Trophoblast cell (in vitro differentiated cells and primary cell): ENCODE results near the gene XRN2.

Source experiments
- DNase-seq, 2 donors: peaks; one replicate each; pipeline ENCODE4 v3.0.0-alpha.2; 2016
- H2AFZ ChIP-seq: 2 replicates; pipeline ENCODE4 v1.6.1; 2013; ENCODE audit warnings: low read length, moderate library complexity, mild to moderate bottlenecking; ENCODE audit not compliant: insufficient read depth, poor library complexity
- H2AK5ac ChIP-seq: 2 replicates; pipeline ENCODE4 v1.6.1; 2013; ENCODE audit warnings: mild to moderate bottlenecking, low read length
- H2BK120ac ChIP-seq: 2 replicates; pipeline ENCODE4 v1.6.1; 2013; ENCODE audit warnings: low read length, mild to moderate bottlenecking, moderate library complexity; ENCODE audit not compliant: insufficient read depth, poor library complexity
- H2BK12ac ChIP-seq: 2 replicates; pipeline ENCODE4 v1.6.1; 2013; ENCODE audit warnings: mild to moderate bottlenecking, low read length, moderate library complexity
- H2BK5ac ChIP-seq: 2 replicates; pipeline ENCODE4 v1.6.1; 2013; ENCODE audit warnings: low read length, low read depth, moderate library complexity, mild to moderate bottlenecking; ENCODE audit not compliant: poor library complexity
- H3K14ac ChIP-seq: 2 replicates; pipeline ENCODE4 v1.6.1; 2013; ENCODE audit warnings: mild to moderate bottlenecking, low read length
- H3K18ac ChIP-seq: 2 replicates; pipeline ENCODE4 v1.6.1; 2013; ENCODE audit warnings: mild to moderate bottlenecking, low read length
- H3K23ac ChIP-seq: 2 replicates; pipeline ENCODE4 v1.6.1; 2013; ENCODE audit warnings: low read length
- H3K27ac ChIP-seq: 2 replicates; pipeline ENCODE4 v1.5.1; 2013; ENCODE audit warnings: low read depth, mild to moderate bottlenecking, inconsistent platforms, low read length, moderate library complexity
- H3K27me3 ChIP-seq: 2 replicates; pipeline ENCODE4 v1.6.1; 2013; ENCODE audit warnings: inconsistent platforms, mild to moderate bottlenecking, low read length, moderate library complexity; ENCODE audit not compliant: insufficient read depth
- H3K36me3 ChIP-seq, 2 experiments: 1 replicate in 1 of 2; 2 replicates in 1 of 2; pipeline ENCODE4 v1.6.1; 2013; ENCODE audit warnings: low read length in 2 of 2, mild to moderate bottlenecking in 2 of 2, moderate library complexity in 1 of 2; ENCODE audit not compliant: insufficient read depth in 2 of 2, control insufficient read depth in 1 of 2
- H3K4ac ChIP-seq: 2 replicates; pipeline ENCODE4 v1.6.1; 2013; ENCODE audit warnings: low read depth, mild to moderate bottlenecking, low read length, moderate library complexity
- H3K4me1 ChIP-seq, 2 experiments: 1 replicate in 1 of 2; 2 replicates in 1 of 2; pipeline ENCODE4 v1.6.1; 2013; ENCODE audit warnings: low read length in 2 of 2, mild to moderate bottlenecking in 2 of 2, moderate library complexity in 1 of 2; ENCODE audit not compliant: insufficient read depth in 2 of 2, control insufficient read depth in 1 of 2
- H3K4me2 ChIP-seq: 2 replicates; pipeline ENCODE4 v1.6.1; 2013; ENCODE audit warnings: inconsistent platforms, mild to moderate bottlenecking, low read length, moderate library complexity
- H3K4me3 ChIP-seq: 2 replicates; pipeline ENCODE4 v1.5.1; 2013; ENCODE audit warnings: mild to moderate bottlenecking, low read depth, low read length, inconsistent platforms
- H3K79me1 ChIP-seq: one replicate; pipeline ENCODE4 v1.6.1; 2013; ENCODE audit warnings: low read length
- H3K79me2 ChIP-seq: 2 replicates; pipeline ENCODE4 v1.6.1; 2013; ENCODE audit warnings: low read length, mild to moderate bottlenecking; ENCODE audit not compliant: control insufficient read depth, insufficient read depth, poor library complexity
- H3K9ac ChIP-seq: 2 replicates; pipeline ENCODE4 v1.6.1; 2013; ENCODE audit warnings: mild to moderate bottlenecking, low read length
- H3K9me3 ChIP-seq: 2 replicates; pipeline ENCODE4 v1.6.1; 2013; ENCODE audit warnings: low read depth, mild to moderate bottlenecking, control low read depth, inconsistent platforms, low read length; ENCODE audit not compliant: insufficient read depth
- H4K12ac ChIP-seq: 2 replicates; pipeline ENCODE4 v1.6.1; 2013; ENCODE audit warnings: low read depth, mild to moderate bottlenecking, low read length, moderate library complexity
- H4K8ac ChIP-seq: 2 replicates; pipeline ENCODE4 v1.6.1; 2013; ENCODE audit warnings: low read depth, mild to moderate bottlenecking, low read length, moderate library complexity
- H4K91ac ChIP-seq: one replicate; pipeline ENCODE4 v1.6.1; 2013; ENCODE audit warnings: low read depth, mild to moderate bottlenecking, low read length, moderate library complexity
- WGBS: extraction: QIAGEN DNeasy Blood & Tissue Kit; methylation state at CpG from one replicate; pipeline ENCODE4 v1.1.7; 2013; ENCODE audit warnings: missing lambda C conversion rate; ENCODE audit not compliant: insufficient read length, insufficient coverage; ENCODE audit errors: extremely low coverage; 5-methylcytosine and 5-hydroxymethylcytosine counted together

The XRN2 gene

DNA sequence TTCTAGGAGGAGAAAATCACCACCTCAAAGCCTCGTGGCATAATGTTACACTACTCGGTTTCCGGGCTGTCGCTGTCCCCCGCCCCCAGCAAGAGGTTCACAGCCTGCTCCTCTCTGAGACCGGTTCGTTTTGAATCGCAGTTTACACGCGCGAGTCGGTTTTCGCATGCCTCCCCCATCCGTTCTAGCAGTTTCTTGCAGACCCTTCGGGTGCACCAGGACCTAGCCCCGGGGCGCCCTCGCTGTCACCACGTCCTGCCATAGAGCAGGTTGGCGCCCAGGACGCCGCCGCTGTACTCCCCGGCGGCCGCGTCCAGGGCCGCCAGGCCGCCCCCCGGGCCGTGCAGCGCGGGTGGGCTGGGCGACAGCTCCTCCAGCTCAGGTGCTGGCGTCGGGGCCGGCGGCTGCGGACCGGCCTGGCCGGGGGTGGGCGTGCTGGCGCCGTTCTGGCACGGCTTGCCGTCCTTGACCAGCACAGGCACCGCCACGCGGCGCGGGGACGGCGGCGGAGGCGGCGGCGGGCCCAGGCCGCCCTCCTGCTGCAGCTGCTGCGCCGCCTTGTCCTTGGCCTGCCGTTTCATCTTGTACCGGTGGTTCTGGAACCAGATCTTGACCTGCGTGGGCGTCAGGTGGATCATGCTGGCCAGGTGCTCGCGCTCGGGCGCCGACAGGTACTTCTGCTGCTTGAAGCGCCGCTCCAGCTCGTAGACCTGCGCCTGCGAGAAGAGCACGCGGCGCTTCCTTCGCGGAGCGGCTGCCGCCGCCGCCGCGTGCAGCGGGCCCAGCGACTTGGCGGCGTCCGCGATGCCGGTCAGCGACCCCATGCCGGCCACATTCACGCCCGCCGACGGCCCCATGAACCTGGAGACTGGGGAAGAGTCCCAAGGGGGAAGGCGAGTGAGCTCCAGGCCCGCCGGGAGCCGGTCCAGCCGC is 92.8 kb downstream of the XRN2 start:
- H2AK5ac ChIP-seq: no peak overlapping the region
- WGBS: no CpG with 5 or more reads among the region's 103 CpGs

GRCh38 chr20:21396599-21397340 is 93.6 kb downstream of the XRN2 start:
- H3K4me3 ChIP-seq: peak overlapping the region; percentile 36
- H3K79me1 ChIP-seq: no peaks in the 10 kb centered on the region
- no peak overlapping the region for H3K4ac ChIP-seq
- H3K9me3 ChIP-seq: peaks cover 8% of the 10 kb centered on the region
- no peak overlapping the region for H3K14ac ChIP-seq
- H4K91ac ChIP-seq: no peak overlapping the region
- H4K8ac ChIP-seq: no peak overlapping the region
- H2BK120ac ChIP-seq: no peak overlapping the region
- peaks cover 39% of the 10 kb centered on the region for H3K27me3 ChIP-seq
- peak overlapping the region; percentile 61 for H3K4me2 ChIP-seq
- peak in 1 of 2 donors; percentile 7 for DNase-seq
- H3K4me1 ChIP-seq: peaks cover 8 to 16% of the 10 kb centered on the region in 2 experiments
- no CpG with 5 or more reads among the region's 116 CpGs for WGBS
- no peak overlapping the region for H2BK5ac ChIP-seq
- no peak overlapping the region for H3K9ac ChIP-seq
- no peaks in the 10 kb centered on the region for H3K36me3 ChIP-seq
- H3K18ac ChIP-seq: no peak overlapping the region
- no peak overlapping the region for H3K27ac ChIP-seq
- no peak overlapping the region for H2AK5ac ChIP-seq
- no peak overlapping the region for H3K23ac ChIP-seq
- no peak overlapping the region for H4K12ac ChIP-seq
- H3K79me2 ChIP-seq: no peaks in the 10 kb centered on the region
- H2BK12ac ChIP-seq: no peak overlapping the region
- no peak overlapping the region for H2AFZ ChIP-seq

More for the DNA sequence above, 92.8 kb downstream of the XRN2 start:
- Histone ChIP-seq H3K4me1 (peaks cover 8 to 16% of the 10 kb centered on the region in 2 experiments), H3K27ac (no peak overlapping the region), H3K4me3 (peak overlapping the region; percentile 26), H2BK5ac (no peak overlapping the region), H3K79me1 (no peaks in the 10 kb centered on the region), H3K4ac (no peak overlapping the region), H3K9me3 (peaks cover 8% of the 10 kb centered on the region), H3K4me2 (peak overlapping the region; percentile 61), H3K18ac (no peak overlapping the region), H4K8ac (no peak overlapping the region), H3K36me3 (no peaks in the 10 kb centered on the region), H4K91ac (no peak overlapping the region), H2BK12ac (no peak overlapping the region), H3K14ac (no peak overlapping the region), H3K27me3 (peaks cover 47% of the 10 kb centered on the region), H4K12ac (no peak overlapping the region), H3K79me2 (no peaks in the 10 kb centered on the region), H3K23ac (no peak overlapping the region), H3K9ac (no peak overlapping the region), H2BK120ac (no peak overlapping the region), H2AFZ (peak overlapping the region; percentile 17)
- DNase-seq: no peak

GRCh38 chr20:21397341-21398108 is 94.4 kb downstream of the XRN2 start, which contains the start of gene NKX2-4:
Gene NKX2-4 (minus strand): TSS chr20:21397526. CDS start chr20:21397399, 127 bp downstream.
- H3K14ac ChIP-seq: no peak within 1 kb of the TSS
- H2BK12ac ChIP-seq: no peak within 1 kb of the TSS
- no peak within 1 kb of the TSS for H3K9ac ChIP-seq
- H2AK5ac ChIP-seq: no peak within 1 kb of the TSS
- no peaks in the 10 kb centered on the region for H3K79me1 ChIP-seq
- peak within 1 kb of the TSS; percentile 17 for H2AFZ ChIP-seq
- DNase-seq: no peak
- H2BK120ac ChIP-seq: no peak within 1 kb of the TSS
- peaks cover 8 to 16% of the 10 kb centered on the region in 2 experiments for H3K4me1 ChIP-seq
- H4K91ac ChIP-seq: no peak within 1 kb of the TSS
- H2BK5ac ChIP-seq: no peak within 1 kb of the TSS
- H3K4ac ChIP-seq: no peak within 1 kb of the TSS
- H3K27me3 ChIP-seq: peaks cover 36% of the 10 kb centered on the region
- H3K23ac ChIP-seq: no peak within 1 kb of the TSS
- H3K9me3 ChIP-seq: peaks cover 8% of the 10 kb centered on the region
- H4K8ac ChIP-seq: no peak within 1 kb of the TSS
- peak within 1 kb of the TSS; percentile 36 for H3K4me3 ChIP-seq
- no peaks in the 10 kb centered on the region for H3K79me2 ChIP-seq
- no peak within 1 kb of the TSS for H4K12ac ChIP-seq
- H3K27ac ChIP-seq: no peak within 1 kb of the TSS
- no CpG with 5 or more reads among the region's 57 CpGs for WGBS
- H3K18ac ChIP-seq: no peak within 1 kb of the TSS
- peak within 1 kb of the TSS; percentile 61 for H3K4me2 ChIP-seq
- no peaks in the 10 kb centered on the region for H3K36me3 ChIP-seq
